GM19395 (cell line): Measurements from ENCODE around the gene MC1R.
"Not testable (repeated sequence)": the region's sequence is repeated elsewhere in the genome, so short reads cannot be mapped to it uniquely, and the experiment has no call there.

Experiments used
- ATAC-seq: cut with Tn5 transposase; IDR thresholded peaks from one replicate; pipeline ENCODE4 v1.9.1; 2021; ENCODE audit warnings: mild to moderate bottlenecking, moderate library complexity; ENCODE audit not compliant: unreplicated experiment

Gene MC1R

DNA sequence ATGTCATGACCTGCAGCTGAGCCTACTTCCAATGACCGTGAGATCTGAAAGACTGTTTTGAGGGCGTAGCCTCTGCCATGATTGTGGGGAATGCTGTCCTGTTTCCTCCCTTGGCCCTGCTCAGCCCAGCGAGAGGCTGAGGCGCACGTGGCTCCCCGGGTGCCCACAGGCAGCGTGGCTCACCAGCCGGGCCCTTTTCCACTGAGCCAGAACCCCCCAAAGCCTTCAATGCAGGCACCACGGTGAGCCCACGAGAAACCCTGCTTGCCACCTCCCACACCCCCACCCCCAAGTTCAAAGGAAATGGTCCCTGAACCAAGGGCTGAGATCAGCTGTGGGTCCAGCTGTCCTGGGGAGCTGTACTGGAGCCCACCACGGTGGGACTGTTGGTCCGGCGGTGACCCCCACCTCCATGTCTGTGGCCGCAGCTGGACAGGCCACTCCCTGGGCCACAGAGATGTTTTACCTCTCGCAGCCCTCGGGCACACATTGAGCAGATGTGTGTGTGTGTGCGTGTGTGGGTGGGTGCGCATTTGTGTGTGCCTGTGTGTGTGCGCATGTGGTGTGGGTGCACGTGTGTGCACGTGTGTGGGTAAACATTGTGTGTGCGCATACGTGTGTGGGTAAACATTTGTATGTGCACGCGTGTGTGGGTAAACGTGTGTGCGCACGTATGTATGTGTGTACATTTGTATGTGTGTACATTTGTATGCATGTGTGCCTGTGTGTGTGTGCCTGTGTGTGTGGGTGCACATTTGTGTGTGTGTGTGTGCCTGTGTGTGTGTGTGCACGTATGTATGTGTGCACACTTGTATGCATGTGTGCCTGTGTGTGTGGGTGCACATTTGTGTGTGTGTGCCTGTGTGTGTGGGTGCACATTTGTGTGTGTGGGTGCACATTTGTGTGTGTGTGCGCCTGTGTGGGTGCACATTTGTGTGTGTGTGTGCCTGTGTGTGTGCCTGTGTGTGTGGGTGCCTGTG, 5.0 kb upstream of the MC1R start:
- no peak for ATAC-seq

DNA sequence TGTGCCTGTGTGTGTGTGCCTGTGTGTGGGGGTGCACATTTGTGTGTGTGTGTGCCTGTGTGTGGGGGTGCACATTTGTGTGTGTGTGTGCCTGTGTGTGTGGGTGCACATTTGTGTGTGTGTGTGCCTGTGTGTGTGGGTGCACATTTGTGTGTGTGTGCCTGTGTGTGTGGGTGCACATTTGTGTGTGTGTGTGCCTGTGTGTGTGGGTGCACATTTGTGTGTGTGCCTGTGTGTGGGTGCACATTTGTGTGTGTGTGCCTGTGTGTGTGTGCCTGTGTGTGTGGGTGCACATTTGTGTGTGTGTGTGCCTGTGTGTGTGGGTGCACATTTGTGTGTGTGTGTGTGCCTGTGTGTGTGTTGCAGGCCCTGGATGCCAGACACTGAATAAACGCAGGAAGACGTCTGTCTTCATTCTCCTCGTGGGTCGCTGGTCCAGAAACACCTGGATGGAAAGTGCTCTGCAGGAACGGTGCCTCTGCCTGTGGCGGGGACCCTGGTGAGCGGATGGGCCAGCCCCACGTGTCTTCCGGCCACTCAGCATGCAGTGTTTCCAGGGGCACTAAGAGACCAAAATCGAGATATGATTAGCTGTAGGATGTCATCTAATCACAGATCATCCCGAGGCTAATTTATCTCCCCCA, 3.9 kb upstream of the MC1R start:
- ATAC-seq = not testable (repeated sequence)

DNA sequence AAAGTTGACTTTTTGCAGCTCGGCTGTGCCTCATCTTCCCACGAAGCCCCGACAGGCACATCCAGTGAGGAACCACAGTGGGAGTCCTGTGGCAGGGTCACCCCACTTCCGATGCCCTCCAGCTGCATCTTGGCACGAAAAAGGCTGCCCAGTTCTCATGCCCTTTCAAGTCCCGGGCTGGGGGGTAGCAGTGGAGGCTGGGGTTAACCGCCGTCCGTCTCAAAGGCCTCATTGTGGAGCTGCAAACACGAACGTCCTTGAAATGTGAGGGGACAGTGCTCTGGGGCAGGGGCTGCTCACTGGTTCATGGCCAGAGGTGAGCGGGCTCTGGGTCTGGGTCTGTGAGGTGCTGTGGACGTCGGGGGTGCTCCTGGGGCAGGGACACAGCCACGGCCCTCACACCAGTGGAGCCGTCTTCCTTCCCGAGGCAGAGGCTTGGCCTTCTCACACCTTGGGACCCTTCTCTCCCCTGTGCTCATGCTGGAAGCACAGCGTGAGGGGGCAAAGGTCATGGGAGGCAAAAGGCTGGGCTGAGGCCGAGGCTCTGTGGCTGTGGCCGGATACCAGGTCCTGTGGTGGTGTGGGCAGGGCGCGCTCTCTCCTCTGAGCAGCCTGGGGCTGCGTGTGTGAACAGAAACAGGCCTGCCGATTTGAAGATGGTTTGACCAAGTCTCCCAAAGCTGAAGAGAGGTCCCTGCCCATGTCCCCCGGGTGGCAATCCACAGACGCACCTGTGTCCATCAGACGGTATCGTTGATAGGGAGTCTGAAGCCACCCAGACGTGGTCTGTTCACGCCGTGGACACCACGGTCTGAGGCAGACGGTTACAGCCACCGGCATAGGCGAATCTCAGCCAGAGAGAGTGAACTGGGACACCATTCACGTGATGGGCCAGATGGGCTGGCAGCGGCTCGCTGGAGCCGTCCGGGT, 3.1 kb upstream of the MC1R start:
- no peak for ATAC-seq

DNA sequence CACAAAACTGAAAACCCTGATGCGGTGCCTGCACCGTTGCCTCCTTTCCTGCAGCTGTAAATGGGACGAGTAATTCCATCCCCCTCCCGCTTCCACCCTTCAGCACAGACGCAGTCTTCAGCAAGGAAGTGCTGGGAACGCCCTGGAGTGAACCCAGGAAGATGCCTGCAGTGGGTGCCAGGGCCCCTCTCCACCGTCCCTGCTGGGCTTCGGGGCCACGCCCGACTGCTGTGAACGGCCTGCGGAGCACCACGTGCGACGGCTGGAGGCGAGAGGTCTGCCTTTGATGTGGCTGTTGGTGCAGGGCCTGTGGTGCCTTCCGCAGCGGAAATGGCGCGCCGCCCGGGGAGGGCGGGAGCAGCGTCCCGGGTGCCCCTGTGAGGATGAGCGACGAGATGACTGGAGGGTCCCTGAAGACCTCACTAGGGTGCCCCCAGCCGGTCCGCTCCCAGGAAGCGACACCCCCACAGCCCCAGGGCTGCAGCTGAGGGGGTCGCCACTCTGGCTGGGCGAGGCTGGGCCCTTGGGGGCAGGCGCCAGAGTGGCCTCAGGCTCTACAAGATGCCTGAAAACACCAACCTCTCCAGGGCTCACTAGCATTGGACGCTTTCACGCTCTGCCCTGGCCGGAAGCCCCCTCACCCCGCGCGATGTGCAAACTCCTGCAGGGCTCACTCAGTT, 749 bp upstream of the MC1R start:
- ATAC-seq = peak; percentile 71

DNA sequence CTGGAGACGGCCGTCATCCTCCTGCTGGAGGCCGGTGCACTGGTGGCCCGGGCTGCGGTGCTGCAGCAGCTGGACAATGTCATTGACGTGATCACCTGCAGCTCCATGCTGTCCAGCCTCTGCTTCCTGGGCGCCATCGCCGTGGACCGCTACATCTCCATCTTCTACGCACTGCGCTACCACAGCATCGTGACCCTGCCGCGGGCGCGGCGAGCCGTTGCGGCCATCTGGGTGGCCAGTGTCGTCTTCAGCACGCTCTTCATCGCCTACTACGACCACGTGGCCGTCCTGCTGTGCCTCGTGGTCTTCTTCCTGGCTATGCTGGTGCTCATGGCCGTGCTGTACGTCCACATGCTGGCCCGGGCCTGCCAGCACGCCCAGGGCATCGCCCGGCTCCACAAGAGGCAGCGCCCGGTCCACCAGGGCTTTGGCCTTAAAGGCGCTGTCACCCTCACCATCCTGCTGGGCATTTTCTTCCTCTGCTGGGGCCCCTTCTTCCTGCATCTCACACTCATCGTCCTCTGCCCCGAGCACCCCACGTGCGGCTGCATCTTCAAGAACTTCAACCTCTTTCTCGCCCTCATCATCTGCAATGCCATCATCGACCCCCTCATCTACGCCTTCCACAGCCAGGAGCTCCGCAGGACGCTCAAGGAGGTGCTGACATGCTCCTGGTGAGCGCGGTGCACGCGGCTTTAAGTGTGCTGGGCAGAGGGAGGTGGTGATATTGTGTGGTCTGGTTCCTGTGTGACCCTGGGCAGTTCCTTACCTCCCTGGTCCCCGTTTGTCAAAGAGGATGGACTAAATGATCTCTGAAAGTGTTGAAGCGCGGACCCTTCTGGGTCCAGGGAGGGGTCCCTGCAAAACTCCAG, 1.1 kb downstream of the MC1R start:
- no peak for ATAC-seq

DNA sequence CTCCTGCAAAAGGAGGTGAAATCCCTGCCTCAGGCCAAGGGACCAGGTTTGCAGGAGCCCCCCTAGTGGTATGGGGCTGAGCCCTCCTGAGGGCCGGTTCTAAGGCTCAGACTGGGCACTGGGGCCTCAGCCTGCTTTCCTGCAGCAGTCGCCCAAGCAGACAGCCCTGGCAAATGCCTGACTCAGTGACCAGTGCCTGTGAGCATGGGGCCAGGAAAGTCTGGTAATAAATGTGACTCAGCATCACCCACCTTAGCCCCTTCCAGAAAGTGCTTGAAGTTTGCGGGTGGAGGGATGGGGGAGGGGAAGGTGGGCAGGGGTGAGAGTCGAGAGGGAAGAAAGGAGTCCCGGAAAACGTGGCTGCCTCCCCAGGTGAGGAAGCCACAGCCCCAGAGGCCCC, 2.1 kb downstream of the MC1R start:
- ATAC-seq = no peak

DNA sequence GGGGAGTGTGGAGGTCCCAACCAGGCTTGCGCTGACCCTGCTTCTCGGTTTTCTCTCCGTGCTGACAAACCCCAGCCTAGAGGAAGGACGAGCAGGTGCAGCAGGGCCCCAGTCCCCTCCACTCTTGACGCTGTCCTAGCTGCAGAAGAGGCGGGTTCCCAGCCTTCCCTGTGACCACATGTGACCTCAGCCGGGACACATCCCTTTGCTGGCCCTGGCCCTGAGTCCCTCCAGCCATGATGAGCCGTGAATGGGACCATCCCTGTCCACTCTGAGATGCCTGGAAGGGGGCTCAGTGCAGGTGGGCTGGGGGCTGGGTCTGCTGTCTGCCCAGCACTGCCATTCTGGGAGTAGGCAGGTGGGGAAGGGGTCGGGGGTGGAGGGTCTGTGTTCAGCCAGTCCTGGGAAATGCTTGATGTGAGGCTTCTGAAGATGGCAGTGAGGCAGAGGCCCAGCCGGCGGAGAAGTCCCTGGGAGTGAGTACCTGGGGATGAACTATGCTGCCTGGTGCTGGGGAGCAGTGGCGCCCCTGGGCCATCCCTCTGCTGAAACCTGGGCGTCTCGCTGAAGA, 2.6 kb downstream of the MC1R start:
- ATAC-seq = no peak

DNA sequence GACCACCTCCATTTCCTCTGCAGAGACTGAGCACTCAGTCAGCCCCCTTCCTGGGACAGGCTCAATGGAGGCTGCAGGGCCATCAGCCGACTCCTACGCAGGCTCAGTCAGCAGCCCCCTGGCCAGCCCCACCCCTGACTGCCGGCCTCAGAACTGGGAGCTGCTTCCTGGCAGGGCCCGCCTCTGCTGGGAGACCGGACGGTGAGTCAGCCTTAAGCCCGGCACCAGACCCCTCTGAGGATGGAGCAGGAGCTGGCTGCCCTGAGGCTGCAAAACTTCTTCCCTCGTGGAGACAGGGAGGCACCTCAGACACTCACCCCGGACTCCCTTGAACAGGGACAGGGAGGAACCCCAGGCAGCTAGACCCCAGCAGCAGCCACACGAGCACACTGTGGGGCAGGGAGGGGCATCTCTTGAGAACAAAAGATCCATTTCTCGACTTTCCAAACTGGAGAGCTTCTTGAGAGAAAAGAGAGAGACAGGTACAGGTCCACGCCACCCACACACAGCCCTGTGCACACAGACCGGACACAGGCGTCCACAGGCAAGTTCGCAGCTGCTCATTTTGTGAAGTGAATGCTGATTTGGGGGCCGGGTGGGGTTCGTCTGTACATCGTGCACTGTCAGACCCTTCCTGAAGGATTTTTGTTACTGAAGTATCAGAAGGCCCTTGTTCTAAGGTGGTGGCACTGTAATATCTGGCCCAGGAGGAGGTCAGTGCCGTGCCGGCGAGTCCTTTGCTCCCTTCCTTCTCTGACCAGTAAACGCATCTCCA, 3.2 kb downstream of the MC1R start:
- no peak for ATAC-seq

DNA sequence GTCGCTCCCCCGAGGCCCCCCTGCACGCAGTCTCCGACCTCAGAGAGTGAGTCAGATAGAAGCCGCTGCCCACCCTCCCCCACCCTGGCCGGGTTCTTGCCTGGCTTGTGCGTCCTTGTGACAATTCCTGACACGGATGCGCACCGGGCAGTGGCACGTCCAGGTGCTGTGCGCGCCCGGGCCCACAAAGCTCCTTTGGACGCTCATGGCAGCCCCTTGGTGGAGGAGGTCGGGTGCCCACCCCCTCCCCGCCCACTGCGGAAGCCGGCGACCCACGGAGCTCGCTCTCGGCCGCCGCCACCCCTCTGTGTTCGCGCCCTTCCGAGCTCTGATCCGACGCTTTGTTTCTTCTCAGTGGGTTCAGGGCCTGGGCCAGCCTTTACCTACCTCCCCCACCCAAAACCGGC, 3.8 kb downstream of the MC1R start:
- no peak for ATAC-seq

DNA sequence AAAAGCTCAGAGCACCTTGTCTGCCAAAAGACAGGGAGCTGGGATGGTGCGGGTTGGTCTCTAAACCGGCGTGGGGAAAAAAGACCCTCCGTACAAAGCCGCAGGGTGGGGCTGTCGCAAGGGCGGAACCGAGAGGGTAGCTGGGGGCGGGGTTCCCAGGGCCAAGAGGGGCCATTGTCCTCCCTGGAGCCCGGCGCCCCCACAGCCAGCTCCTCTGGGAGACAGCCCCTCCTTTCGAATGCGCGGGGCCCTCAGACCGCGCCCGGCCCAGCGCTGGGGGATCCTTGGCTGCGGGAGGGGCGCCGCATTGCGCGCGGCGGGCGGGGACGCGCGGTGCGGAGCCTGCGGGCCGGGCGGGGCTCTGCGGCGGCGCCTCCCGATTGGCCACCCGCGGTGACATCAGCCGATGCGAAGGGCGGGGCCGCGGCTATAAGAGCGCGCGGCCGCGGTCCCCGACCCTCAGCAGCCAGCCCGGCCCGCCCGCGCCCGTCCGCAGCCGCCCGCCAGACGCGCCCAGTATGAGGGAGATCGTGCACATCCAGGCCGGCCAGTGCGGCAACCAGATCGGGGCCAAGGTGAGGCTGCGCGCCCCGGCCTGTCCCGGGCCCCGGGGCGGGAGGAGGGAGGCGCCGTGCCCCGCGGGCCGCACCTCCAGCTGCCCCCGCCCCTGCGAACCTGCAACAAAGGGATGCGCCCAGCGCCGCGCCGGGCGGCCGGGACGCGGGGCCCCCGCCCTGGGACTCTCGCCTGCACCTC, 4.4 kb downstream of the MC1R start, which contains the start of gene TUBB3:
TUBB3 (plus strand) TSS at position 459 of the 756 bp plus-strand sequence; CDS start at position 519, 60 bp downstream.
- ATAC-seq = no peak

DNA sequence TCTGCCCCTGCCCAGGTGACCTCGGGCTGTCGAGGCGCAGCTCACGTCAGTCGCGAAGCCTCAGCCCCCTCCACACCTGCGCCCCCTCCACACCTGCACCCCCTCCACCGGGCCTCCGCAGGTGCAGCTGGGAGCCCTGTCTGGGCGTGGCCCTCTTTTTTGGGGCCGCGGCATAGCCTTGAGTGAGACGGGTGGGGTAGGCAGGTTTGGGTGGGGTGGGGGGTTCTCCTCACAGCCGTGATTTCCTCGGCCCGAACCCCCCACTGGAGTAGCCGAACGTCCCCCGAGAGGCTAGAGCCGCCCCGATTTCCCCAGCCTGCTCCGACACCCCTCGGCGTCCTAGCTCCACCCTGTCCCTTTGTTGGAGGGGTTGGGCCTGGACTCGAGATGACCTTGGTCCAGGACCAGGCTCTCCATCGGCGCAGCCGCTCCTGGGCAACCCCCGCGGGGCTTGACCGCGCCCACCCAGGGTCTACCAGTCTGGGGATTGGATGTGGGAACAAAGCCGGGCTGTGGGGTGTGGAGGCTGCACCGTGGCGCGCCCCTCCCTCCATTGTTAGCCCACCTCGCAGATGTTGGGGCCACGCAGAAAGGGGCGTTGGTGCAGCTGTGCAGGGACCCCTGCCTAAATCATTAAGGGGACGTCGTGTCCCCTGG, 5.1 kb downstream of the MC1R start:
- no peak for ATAC-seq

DNA sequence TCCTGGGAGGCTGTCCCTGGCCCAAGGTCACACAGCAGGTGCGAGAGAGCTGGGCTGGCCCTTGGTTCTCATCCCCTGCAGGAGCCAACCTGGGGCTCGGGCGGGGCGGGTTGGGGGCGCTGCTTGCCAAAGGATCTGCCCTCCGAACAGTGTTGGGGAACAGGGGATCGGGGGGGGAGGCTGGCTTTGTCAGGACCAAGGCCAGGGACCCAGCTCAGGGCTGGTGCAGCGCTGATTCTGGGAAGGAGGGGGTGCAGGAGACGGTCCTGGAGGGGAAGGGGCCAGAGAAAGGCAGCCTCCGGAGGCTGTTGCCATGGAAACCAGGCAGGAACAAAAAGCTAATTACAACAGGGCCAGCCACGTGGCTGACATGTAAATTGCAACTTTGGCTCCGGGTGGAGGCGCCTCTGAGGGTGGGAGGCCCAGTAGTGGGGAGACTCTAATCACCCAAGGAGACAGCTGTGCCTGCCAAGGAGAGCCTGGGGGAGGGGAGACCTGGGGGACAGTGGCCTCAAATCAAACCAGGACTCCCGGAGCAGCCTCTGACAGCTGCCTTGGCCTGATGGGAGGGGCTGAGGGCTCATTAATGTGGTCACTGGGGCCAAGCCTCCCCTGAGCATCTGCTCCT, 5.7 kb downstream of the MC1R start:
- ATAC-seq = no peak

DNA sequence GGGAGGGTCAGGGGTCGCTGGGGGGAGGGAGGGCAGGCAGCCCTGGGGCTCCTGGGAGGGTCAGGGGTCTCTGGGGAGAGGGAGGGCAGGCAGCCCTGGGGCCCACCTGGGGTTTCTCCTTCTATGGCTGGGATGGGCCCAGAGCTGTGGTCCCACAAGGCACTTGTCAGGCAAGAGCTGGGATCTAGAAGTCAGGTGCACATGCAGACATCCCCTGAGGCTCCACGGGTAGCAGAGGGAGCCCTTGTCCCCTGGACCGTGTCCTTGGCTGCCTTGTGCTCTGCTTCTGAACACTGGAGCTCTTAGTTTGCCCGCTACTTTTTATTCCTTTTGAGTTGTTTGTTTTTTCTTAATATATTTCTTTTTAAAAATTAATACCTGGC, 6.3 kb downstream of the MC1R start:
- no peak for ATAC-seq

DNA sequence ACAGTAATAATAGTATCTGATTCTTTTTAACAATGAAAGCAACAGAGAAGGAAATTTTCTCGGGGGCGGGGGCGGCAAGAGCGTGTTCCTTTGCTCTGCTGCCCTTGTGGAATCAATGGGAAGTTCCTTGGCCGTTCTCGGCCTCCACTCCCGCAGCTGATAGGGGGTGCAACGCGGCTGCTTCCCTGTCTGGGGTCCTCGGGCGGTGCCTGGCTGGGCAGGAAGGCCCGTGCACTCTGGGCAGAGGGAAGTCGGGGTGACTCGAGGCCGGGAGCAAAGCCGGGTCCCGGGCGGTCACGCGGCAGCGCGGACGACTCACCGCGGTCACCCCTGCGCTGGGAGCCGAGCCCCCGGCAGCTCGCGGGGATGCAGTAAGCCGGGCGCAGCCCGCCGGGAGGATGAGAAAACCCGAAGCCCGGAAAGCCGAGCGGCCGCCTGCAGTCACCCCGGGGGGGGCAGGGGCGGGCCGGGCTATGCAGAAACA, 7.0 kb downstream of the MC1R start:
- peak; percentile 21 for ATAC-seq

DNA sequence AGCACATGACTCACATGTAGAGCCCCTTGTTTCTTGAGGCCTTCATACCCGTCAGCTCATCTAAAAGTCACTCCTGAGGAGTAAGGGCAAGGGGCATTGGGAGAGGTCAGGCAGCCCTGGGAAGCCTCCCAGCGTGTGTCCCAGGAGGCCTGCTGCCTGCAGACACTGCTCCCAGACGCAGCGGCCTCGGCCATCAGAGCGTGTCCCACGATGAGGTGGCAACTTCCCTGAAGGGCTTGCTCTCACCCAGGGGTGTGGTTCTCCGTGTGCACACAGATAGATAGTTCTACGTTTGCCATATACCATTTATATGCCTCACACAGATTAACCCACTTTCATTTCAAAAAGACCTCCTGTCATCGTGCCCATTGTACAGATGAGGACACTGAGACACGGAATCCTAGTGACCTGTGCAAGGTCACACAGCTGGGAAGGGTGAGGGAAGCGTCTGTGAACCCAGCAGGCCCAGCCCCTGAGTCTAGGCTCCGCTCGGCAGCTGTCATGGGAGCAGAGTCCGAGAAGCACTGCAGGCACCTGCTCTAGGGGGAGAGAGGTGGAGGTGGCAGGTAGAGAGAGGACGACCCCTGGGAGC, 12.7 kb downstream of the MC1R start:
- no peak for ATAC-seq

DNA sequence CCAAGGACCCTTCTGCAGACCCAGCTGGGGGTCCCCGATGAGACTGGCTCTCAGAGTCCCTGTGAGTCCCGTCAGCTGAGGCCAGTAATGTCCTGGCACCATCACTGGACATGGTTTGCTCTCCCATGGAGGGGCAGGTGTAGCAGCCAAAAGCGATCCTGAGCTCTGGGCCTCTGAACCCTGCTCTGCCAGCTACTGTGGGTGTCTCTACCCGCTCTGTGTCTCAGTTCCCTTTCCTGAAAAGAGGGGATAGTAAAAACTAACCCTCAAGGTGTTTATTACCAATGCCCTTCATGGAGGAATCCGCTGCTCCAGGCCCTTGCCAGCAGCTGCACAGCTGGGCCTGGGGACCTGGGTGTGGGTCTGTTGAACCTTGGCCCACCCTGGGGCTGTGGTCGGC, 13.3 kb downstream of the MC1R start:
- ATAC-seq = no peak
